ENCODE results near the gene SMARCA4. TPM values are rescaled to one million over a fixed set of nuclear protein-coding genes. Genes with fewer than 3 reads are reported as not detected.

SMARCA4 gene
- total and polyA plus RNA-seq, 2 donors from 2014 or later = 59.8 to 124 TPM

DNA sequence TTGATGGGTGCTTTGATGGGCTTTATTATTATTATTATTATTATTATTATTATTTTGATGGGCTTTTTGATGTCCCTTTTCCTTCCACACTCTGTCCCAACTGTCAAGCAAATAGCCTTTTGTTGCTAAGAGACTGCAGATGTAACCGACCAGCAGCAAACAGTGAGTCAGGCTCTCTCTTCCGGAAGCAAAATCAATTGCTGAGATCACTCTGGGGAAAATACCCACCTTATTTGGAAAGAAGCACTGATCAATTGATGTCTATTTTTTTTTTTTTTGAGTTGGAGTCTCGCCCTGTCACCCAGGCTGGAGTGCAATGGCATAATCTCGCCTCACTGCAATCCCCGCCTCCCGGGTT lies 131.3 kb downstream of the SMARCA4 start:
- H3K4me3 ChIP-seq (ENCODE audit: low read length in 3 of 3) = peak overlapping the region in 1 of 3 donors; percentile 57
- no peak for FAIRE-seq
- TF ChIP-seq, protein P1, sequence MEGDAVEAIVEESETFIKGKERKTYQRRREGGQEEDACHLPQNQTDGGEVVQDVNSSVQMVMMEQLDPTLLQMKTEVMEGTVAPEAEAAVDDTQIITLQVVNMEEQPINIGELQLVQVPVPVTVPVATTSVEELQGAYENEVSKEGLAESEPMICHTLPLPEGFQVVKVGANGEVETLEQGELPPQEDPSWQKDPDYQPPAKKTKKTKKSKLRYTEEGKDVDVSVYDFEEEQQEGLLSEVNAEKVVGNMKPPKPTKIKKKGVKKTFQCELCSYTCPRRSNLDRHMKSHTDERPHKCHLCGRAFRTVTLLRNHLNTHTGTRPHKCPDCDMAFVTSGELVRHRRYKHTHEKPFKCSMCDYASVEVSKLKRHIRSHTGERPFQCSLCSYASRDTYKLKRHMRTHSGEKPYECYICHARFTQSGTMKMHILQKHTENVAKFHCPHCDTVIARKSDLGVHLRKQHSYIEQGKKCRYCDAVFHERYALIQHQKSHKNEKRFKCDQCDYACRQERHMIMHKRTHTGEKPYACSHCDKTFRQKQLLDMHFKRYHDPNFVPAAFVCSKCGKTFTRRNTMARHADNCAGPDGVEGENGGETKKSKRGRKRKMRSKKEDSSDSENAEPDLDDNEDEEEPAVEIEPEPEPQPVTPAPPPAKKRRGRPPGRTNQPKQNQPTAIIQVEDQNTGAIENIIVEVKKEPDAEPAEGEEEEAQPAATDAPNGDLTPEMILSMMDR (IDR thresholded peaks at IDR 0.05; ENCODE audit: borderline replicate concordance, extremely low read depth, insufficient read depth) = no peak
- H3K9ac ChIP-seq (ENCODE audit: low read length in 3 of 3) = no peak overlapping the region
- no peaks in the 10 kb centered on the region for H3K9me3 ChIP-seq (ENCODE audit: control insufficient read depth in 2 of 3, insufficient read depth in 1 of 3, low read length in 3 of 3)
- no peaks in the 10 kb centered on the region for H3K36me3 ChIP-seq (ENCODE audit: control insufficient read depth in 2 of 3, insufficient read depth in 3 of 3, low read length in 3 of 3)
- H3K27me3 ChIP-seq (ENCODE audit: control insufficient read depth, insufficient read depth, low read length) = no peaks in the 10 kb centered on the region
- intact Hi-C loops (cut with DNase I) = no loop called here
- peak in 1 of 5 donors; percentile 31 for DNase-seq
- H3K27ac ChIP-seq (ENCODE audit: low read depth in 2 of 2, low read length in 2 of 2) = peak overlapping the region; percentile 99
- peaks cover 5 to 17% (median 13%) of the 10 kb centered on the region in 3 donors for H3K4me1 ChIP-seq (ENCODE audit: control insufficient read depth in 2 of 3, insufficient read depth in 2 of 3, low read depth in 1 of 3, low read length in 3 of 3)

DNA sequence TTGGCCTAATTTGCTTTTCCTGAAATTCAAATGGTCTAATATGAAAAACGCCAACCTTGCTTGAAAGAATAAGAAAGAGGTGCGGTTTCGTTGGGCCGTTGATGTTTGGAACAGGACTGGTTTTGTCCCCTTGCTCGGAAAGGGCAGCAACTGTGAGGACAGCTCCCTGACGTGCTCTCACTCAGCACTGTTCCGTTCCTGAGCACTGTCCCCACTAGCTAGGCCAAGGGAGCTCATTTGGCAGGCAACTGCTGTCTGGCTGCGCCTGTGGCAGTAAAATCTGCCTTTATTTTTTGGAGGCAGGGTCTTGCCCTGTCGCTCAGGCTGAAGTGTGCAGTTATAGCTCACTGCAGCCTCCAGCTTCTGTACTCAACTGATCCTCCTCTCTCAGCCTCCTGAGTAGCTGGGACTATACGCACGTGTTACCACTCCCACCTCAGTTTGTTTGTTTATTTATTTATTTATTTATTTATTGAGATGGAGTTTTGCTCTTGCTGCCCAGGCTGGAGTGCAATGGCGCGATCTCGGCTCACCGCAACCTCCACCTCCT lies 132.9 kb downstream of the SMARCA4 start:
- intact Hi-C loops (cut with DNase I) = no loop called here
- TF ChIP-seq, protein P1 (IDR thresholded peaks at IDR 0.05; ENCODE audit: borderline replicate concordance, extremely low read depth, insufficient read depth) = no peak
- H3K27ac ChIP-seq (ENCODE audit: low read depth in 2 of 2, low read length in 2 of 2) = peak overlapping the region; percentile 57 to 64
- H3K4me1 ChIP-seq (ENCODE audit: control insufficient read depth in 2 of 3, insufficient read depth in 2 of 3, low read depth in 1 of 3, low read length in 3 of 3) = peaks cover 5 to 13% (median 11%) of the 10 kb centered on the region in 3 donors
- H3K9me3 ChIP-seq (ENCODE audit: control insufficient read depth in 2 of 3, insufficient read depth in 1 of 3, low read length in 3 of 3) = no peaks in the 10 kb centered on the region
- FAIRE-seq = no peak
- H3K27me3 ChIP-seq (ENCODE audit: control insufficient read depth, insufficient read depth, low read length) = no peaks in the 10 kb centered on the region
- H3K9ac ChIP-seq (ENCODE audit: low read length in 3 of 3) = no peak overlapping the region
- H3K4me3 ChIP-seq (ENCODE audit: low read length in 3 of 3) = no peak overlapping the region
- H3K36me3 ChIP-seq (ENCODE audit: control insufficient read depth in 2 of 3, insufficient read depth in 3 of 3, low read length in 3 of 3) = no peaks in the 10 kb centered on the region
- no peak for DNase-seq

DNA sequence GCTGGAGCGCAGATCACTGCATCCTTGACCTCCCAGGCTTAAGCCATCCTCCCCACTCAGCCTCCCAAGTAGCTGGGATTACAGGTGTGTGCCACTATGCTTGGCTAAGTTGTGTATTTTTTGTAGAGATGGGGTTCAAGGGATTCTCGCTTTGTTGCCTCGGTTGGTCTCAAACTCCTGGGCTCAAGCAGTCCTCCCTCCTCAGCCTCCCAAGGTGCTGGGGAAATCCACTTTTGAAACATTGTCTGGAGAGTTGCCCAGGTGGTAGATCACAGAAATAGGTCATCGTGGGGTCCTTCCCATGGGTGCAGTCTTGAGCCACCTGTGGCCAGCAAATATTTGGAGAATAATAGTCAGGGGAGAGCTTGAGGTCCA lies 133.7 kb downstream of the SMARCA4 start:
- H3K4me1 ChIP-seq (ENCODE audit: control insufficient read depth in 2 of 3, insufficient read depth in 2 of 3, low read depth in 1 of 3, low read length in 3 of 3) = peaks cover 5 to 13% (median 11%) of the 10 kb centered on the region in 3 donors
- DNase-seq (no peak), FAIRE-seq (no peak)
- H3K9ac ChIP-seq (ENCODE audit: low read length in 3 of 3) = peak overlapping the region in 2 of 3 donors; percentile 5 to 66
- no peaks in the 10 kb centered on the region for H3K9me3 ChIP-seq (ENCODE audit: control insufficient read depth in 2 of 3, insufficient read depth in 1 of 3, low read length in 3 of 3)
- intact Hi-C loops (cut with DNase I) = no loop called here
- peak overlapping the region in 1 of 3 donors; percentile 29 for H3K4me3 ChIP-seq (ENCODE audit: low read length in 3 of 3)
- TF ChIP-seq, protein P1 (IDR thresholded peaks at IDR 0.05; ENCODE audit: borderline replicate concordance, extremely low read depth, insufficient read depth) = no peak
- no peaks in the 10 kb centered on the region for H3K27me3 ChIP-seq (ENCODE audit: control insufficient read depth, insufficient read depth, low read length)
- peak overlapping the region; percentile 79 to 82 for H3K27ac ChIP-seq (ENCODE audit: low read depth in 2 of 2, low read length in 2 of 2)
- H3K36me3 ChIP-seq (ENCODE audit: control insufficient read depth in 2 of 3, insufficient read depth in 3 of 3, low read length in 3 of 3) = no peaks in the 10 kb centered on the region

Data from kidney (tissue), 14 donors.